HCT116 (cell line): ENCODE data around the gene VWA3B. TPM values are rescaled to one million over a fixed set of nuclear protein-coding genes. Genes with fewer than 3 reads are reported as not detected.

Experiments used
- ATAC-seq: fragments of 200-7000 bp; cut with Tn5 transposase; 2 replicates; pipeline ENCODE4 v1.9.1; 2020; ENCODE audit warnings: mild to moderate bottlenecking, moderate library complexity
- BruUV-seq: library from RNA; stranded (reverse); fragments of 400-500 nt; replicated peaks from 2 replicates; lab custom pipeline; 2021; lab: Mats Ljungman, UMichigan
- CTCF ChIA-PET: fragments of 300-600 bp; sonication (Branson Sonifier 250); formaldehyde crosslinking; loops from one replicate; lab custom pipeline; 2021; ENCODE audit warnings: antibody characterized with exemption; lab: Charles Lee
- POLR2A ChIA-PET: fragments of 300-600, 350-600 bp; sonication (Branson Sonifier 250); formaldehyde crosslinking; loops from one replicate; lab custom pipeline; 2021; ENCODE audit warnings: antibody characterized with exemption; lab: Charles Lee
- RAD21 ChIA-PET, 2 experiments: fragments of 300-600 bp; sonication (Branson Sonifier 250); formaldehyde crosslinking; loops; one replicate each; lab custom pipeline; 2023; ENCODE audit warnings: low total read pairs in 2 of 2; ENCODE audit not compliant: uncharacterized antibody in 2 of 2, unreplicated experiment in 2 of 2, low non-redundant PET in 1 of 2; lab: Charles Lee
- DNase-seq: peaks from one replicate; pipeline ENCODE4 v3.0.0-alpha.2; 2010; ENCODE audit warnings: low read depth, low spot score
- H2AFZ ChIP-seq: fragments of 200-600 bp; shearing (Covaris generic), sonication (generic); 2 replicates; pipeline ENCODE4 v1.6.1; 2017; ENCODE audit warnings: low read depth, mixed run types, mixed read lengths, antibody characterized with exemption, low read length; ENCODE audit not compliant: poor library complexity, severe bottlenecking
- H3K27ac ChIP-seq: 2 replicates; pipeline ENCODE4 v1.5.1; 2012; ENCODE audit warnings: low read depth, low read length
- H3K27me3 ChIP-seq: fragments of 200-600 bp; sonication (generic); 2 replicates; pipeline ENCODE4 v1.6.1; 2016; ENCODE audit warnings: mixed run types, low read length, mixed read lengths; ENCODE audit not compliant: insufficient read depth
- H3K36me3 ChIP-seq, 2 experiments: fragments of 200-500 bp in 1 of 2; fragments of 200-600 bp in 1 of 2; sonication (Bioruptor generic) in 1 of 2; sonication (generic) in 1 of 2; 2 replicates each; pipeline versions ENCODE4 v1.5.1 to v1.6.1; 2014 to 2016; ENCODE audit warnings: low read length in 2 of 2, inconsistent platforms in 1 of 2, mixed read lengths in 1 of 2, mixed run types in 1 of 2; ENCODE audit not compliant: insufficient read depth in 2 of 2, control insufficient read depth in 1 of 2
- H3K4me1 ChIP-seq, 2 experiments: fragments of 200-600 bp in 1 of 2; sonication (generic) in 1 of 2; 2 replicates each; pipeline versions ENCODE4 v1.5.1 to v1.6.1; 2012 to 2017; ENCODE audit warnings: low read length in 2 of 2, inconsistent platforms in 1 of 2, mild to moderate bottlenecking in 1 of 2, mixed read lengths in 1 of 2, mixed run types in 1 of 2, moderate library complexity in 1 of 2; ENCODE audit not compliant: insufficient read depth in 2 of 2, control insufficient read depth in 1 of 2
- H3K4me2 ChIP-seq: fragments of 200-600 bp; sonication (generic); 2 replicates; pipeline ENCODE4 v1.6.1; 2017; ENCODE audit warnings: mixed run types, low read length, mixed read lengths
- H3K4me3 ChIP-seq, 2 experiments: fragments of 200-600 bp in 1 of 2; sonication (generic) in 1 of 2; replicated peaks in 1 of 2; 2 replicates each; pipeline ENCODE4 v1.5.1; 2011 to 2016; ENCODE audit warnings: low read length in 2 of 2, control low read depth in 1 of 2, low read depth in 1 of 2, mild to moderate bottlenecking in 1 of 2, mixed read lengths in 1 of 2, mixed run types in 1 of 2
- H3K79me2 ChIP-seq: fragments of 200-600 bp; sonication (generic); 2 replicates; pipeline ENCODE4 v1.6.1; 2017; ENCODE audit warnings: mild to moderate bottlenecking, mixed run types, low read length, moderate library complexity, mixed read lengths; ENCODE audit not compliant: insufficient read depth
- H3K9ac ChIP-seq: fragments of 200-600 bp; sonication (generic); 2 replicates; pipeline ENCODE4 v1.6.1; 2016; ENCODE audit warnings: low read length, mixed read lengths
- H3K9me2 ChIP-seq: fragments of 200-600 bp; sonication (generic), shearing (Covaris generic); 2 replicates; pipeline ENCODE4 v1.6.1; 2017; ENCODE audit warnings: mixed run types, mild to moderate bottlenecking, moderate library complexity; ENCODE audit not compliant: insufficient read depth
- H3K9me3 ChIP-seq, 2 experiments: fragments of 200-500 bp in 1 of 2; fragments of 200-600 bp in 1 of 2; sonication (Bioruptor generic) in 1 of 2; sonication (generic) in 1 of 2; 2 replicates each; pipeline ENCODE4 v1.6.1; 2014 to 2017; ENCODE audit warnings: low read length in 2 of 2, mixed read lengths in 2 of 2, inconsistent platforms in 1 of 2, low read depth in 1 of 2, mild to moderate bottlenecking in 1 of 2, mixed run types in 1 of 2, moderate library complexity in 1 of 2; ENCODE audit not compliant: control insufficient read depth in 1 of 2, insufficient read depth in 1 of 2
- H4K20me1 ChIP-seq: fragments of 200-600 bp; sonication (generic), shearing (Covaris generic); 2 replicates; pipeline ENCODE4 v1.6.1; 2017; ENCODE audit warnings: mixed run types, mild to moderate bottlenecking, moderate library complexity; ENCODE audit not compliant: insufficient read depth
- EGR1 ChIP-seq: IDR thresholded peaks from 2 replicates; pipeline ENCODE4 v1.6.1; 2012; ENCODE audit warnings: low read depth
- EZH2phosphoT487 ChIP-seq: fragments of 200-600 bp; IDR thresholded peaks from 2 replicates; pipeline ENCODE4 v1.6.1; 2018; ENCODE audit warnings: antibody characterized with exemption, borderline replicate concordance
- FOSL1 ChIP-seq: IDR thresholded peaks from 2 replicates; pipeline ENCODE4 v1.6.1; 2012; ENCODE audit warnings: low read depth
- JUND ChIP-seq: IDR thresholded peaks from 2 replicates; pipeline ENCODE4 v1.6.1; 2012
- MAX ChIP-seq: IDR thresholded peaks from 2 replicates; pipeline ENCODE4 v1.6.1; 2012
- POLR2A ChIP-seq: IDR thresholded peaks from 2 replicates; pipeline ENCODE4 v1.7.0; 2011; ENCODE audit warnings: borderline replicate concordance; ENCODE audit not compliant: insufficient read depth, insufficient read length; ENCODE audit errors: extremely low read depth
- RAD21 ChIP-seq: IDR thresholded peaks from 2 replicates; pipeline ENCODE4 v1.6.1; 2012; ENCODE audit warnings: low read depth, mild to moderate bottlenecking
- REST ChIP-seq: IDR thresholded peaks from 2 replicates; pipeline ENCODE4 v1.6.1; 2012; ENCODE audit warnings: low read depth
- SIN3A ChIP-seq: IDR thresholded peaks from 2 replicates; pipeline ENCODE4 v1.6.1; 2012; ENCODE audit warnings: low read depth
- SP1 ChIP-seq: IDR thresholded peaks from 2 replicates; pipeline ENCODE4 v1.6.1; 2012; ENCODE audit warnings: low read depth
- ZBTB33 ChIP-seq: IDR thresholded peaks from 2 replicates; pipeline ENCODE4 v1.6.1; 2011; ENCODE audit warnings: mild to moderate bottlenecking, low read length, moderate library complexity; ENCODE audit not compliant: insufficient replicate concordance; ENCODE audit errors: extremely low read depth
- ZFX ChIP-seq: fragments of 450-650 bp; IDR thresholded peaks from 2 replicates; pipeline ENCODE4 v1.6.1; 2017
- ZNF274 ChIP-seq: fragments of 200-500 bp; sonication (Bioruptor generic); IDR thresholded peaks from 2 replicates; pipeline ENCODE4 v1.6.1; 2014; ENCODE audit warnings: mild to moderate bottlenecking, low read depth, low read length, inconsistent platforms
- intact Hi-C: fragments of 100-400 bp; cut with micrococcal nuclease; formaldehyde crosslinking; loops from 2 replicates; pipeline ENCODE4 v1.10.0; 2022
- total RNA-seq: library from RNA; stranded (reverse); gene quantifications from one replicate; pipeline ENCODE4 v1.2.1, GENCODE V29; 2021; ENCODE audit not compliant: unreplicated experiment

The VWA3B gene
- total RNA-seq, 1 experiment from 2014 or later: 0.47 TPM

- intact Hi-C loops: no loop called here
- RAD21 ChIA-PET: no interaction called here
- no peak for TF ChIP-seq ZFX
- TF ChIP-seq EGR1: no peak
- TF ChIP-seq MAX: no peak
- no peak for TF ChIP-seq ZNF274
- TF ChIP-seq SIN3A: no peak
- no peak for TF ChIP-seq SP1
- no peak for TF ChIP-seq FOSL1
- TF ChIP-seq EZH2phosphoT487: no peak
- no peak for TF ChIP-seq RAD21
- no peak for TF ChIP-seq ZBTB33
- no peak for TF ChIP-seq REST
- TF ChIP-seq POLR2A: no peak
- no peak for TF ChIP-seq JUND
- no peaks in the 10 kb centered on the region for H3K4me1 ChIP-seq
- H3K9ac ChIP-seq: no peak overlapping the region
- POLR2A ChIA-PET: no interaction called here
- no peak overlapping the region for H3K4me2 ChIP-seq
- BruUV-seq: no TSS peak
- H4K20me1 ChIP-seq: no peaks in the 10 kb centered on the region
- peaks cover 10% of the 10 kb centered on the region for H3K27me3 ChIP-seq
- no peaks in the 10 kb centered on the region for H3K9me3 ChIP-seq
- no peaks in the 10 kb centered on the region for H3K36me3 ChIP-seq
- H3K4me3 ChIP-seq: no peak overlapping the region
- no peaks in the 10 kb centered on the region for H3K9me2 ChIP-seq
- no peaks in the 10 kb centered on the region for H3K79me2 ChIP-seq
- ATAC-seq (no peak), DNase-seq (no peak)
- no peak overlapping the region for H2AFZ ChIP-seq
- no peak overlapping the region for H3K27ac ChIP-seq
- CTCF ChIA-PET: no interaction called here
Measured at GRCh38 chr2:98172150-98172765, 85.3 kb downstream of the VWA3B start.
